NCI-H146 (cell line): ENCODE measurements around the gene PDZD2.
"Not testable (repeated sequence)": the region's sequence is repeated elsewhere in the genome, so short reads cannot be mapped to it uniquely, and the experiment has no call there.

Source experiments
- DNase-seq: peaks from one replicate; lab custom pipeline; 2025; lab: John Stamatoyannopoulos, UW

Gene PDZD2

DNA sequence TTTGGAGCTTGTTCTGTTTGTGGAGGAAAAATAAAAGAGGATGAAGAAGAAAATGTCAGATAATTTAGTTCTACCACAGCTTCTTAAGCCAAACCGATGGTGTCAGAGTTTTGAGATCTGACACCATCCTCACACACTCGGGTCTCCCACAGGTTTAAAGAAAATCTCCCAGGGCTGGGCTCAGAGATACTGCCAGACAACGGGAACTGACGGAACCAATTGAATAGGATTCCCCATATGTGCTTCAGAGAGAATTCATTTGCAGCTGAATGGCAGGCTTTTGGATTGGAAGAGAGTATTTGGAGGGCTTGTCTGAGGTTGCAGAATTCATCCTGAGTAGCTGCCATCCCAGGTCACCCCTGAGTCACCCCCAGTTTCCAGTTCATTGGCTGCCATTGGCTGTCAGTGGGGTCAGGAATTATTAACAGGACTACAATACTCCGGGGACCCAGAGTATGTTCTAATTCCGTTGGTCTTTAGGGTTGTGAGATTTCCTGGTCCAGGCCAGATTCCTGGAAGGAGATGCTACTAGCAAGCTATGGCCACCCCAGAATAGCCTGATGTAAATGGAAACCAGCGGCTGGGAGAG is 131.3 kb downstream of the PDZD2 start:
- no peak for DNase-seq

DNA sequence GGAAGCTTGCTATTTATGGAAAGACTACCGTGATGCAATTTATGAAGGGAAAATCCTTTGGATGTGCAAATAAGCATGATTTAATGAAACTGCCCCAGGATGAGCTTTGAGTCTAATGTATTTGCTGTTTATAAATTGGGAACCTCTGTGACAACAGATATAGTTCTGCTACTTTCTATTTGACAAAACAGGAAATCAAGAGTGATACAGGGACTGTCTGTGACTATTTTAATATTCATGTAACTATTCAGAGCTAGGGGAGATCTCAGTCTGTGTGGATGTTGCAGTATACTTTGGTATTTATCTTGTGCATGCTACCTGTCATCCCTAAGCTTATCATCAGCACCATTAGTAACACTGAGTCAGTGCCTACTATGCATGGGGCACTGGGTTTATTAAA is 132.1 kb downstream of the PDZD2 start:
- DNase-seq, result no peak

DNA sequence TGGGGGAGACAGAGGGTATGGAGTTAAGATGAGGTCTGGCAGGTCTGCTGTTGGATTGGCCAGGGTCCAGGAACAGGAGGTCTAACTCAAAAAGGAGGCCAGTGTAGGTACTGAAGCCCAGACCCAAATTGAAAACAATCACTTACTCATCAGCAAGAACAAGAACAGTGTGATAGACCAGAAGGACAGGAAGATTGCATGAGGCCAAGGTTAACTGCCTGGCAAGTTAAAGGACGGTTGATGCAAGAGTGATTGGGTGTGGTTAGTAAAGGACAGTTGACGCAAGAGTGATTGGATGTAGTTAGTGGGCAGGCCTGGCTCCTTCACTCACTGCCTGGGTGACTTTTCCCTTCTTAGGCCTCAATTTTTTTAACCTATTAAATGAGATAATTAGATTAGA is 132.6 kb downstream of the PDZD2 start:
- DNase-seq, result no peak

DNA sequence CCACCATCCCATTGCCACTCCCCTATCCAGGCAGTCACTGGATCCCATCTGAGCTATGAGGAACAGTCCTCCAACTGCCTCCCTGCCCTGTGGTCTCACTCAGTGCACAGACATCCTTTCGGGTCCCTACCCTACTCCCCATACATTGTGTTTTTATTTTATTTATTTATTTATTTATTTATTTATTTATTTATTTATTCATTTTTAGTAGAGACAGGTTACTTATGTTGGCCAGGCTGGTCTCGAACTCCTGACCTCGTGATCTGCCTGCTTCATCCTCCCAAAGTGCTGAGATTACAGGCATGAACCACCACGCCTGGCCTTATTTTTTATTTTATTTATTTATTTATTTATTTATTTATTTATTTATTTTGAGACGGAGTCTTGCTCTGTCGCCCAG is 137.4 kb downstream of the PDZD2 start:
- DNase-seq, result not testable (repeated sequence)

DNA sequence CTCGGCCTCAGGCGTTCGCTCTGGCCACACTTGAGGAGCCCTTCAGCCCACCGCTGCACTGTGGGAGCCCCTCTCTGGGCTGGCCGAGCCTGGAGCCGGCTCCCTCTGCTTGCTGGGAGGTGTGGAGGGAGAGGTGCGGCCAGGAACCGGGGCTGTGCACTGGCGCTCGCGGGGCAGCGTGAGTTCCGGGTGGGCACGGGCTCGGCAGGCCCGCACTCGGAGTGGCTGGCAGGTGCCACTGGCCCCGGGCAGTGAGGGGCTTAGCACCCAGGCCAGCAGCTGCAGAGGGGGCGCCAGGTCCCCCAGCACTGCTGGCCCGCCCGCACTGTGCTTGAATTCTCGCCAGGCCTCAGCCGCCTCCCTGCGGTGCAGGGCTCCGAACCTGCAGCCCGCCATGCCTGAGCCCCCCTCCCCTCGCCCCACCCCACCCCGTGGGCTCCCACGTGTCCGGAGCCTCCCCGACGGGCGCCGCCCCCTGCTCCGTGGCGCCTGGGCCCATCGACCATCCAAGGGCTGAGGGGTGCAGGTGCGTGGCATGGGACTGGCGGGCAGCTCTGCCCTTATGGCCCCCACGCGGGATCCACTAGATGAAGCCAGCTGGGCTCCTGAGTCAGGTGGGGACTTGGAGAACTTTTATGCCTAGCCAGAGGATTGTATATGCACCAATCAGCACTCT is 138.2 kb downstream of the PDZD2 start:
- DNase-seq, result no peak

DNA sequence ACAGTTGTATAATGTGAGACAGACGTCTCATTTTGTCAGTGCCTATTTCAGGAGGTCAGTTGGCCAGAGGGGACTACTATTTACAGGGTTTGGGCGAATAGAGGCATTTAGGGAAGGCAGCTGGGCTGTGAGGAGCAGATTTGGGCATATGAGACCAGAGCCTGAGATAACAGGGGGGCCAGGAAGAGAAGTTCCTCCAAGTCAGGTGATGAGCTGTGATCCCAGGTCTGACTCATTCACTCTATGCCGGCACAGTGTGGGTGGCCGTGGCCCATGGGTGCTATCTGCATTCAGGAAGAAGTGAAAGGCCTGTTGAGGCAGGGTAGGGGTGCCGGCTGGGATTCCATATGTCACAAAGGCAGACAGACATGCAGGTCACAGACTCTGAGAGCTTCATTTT is 142.8 kb downstream of the PDZD2 start:
- no peak for DNase-seq

DNA sequence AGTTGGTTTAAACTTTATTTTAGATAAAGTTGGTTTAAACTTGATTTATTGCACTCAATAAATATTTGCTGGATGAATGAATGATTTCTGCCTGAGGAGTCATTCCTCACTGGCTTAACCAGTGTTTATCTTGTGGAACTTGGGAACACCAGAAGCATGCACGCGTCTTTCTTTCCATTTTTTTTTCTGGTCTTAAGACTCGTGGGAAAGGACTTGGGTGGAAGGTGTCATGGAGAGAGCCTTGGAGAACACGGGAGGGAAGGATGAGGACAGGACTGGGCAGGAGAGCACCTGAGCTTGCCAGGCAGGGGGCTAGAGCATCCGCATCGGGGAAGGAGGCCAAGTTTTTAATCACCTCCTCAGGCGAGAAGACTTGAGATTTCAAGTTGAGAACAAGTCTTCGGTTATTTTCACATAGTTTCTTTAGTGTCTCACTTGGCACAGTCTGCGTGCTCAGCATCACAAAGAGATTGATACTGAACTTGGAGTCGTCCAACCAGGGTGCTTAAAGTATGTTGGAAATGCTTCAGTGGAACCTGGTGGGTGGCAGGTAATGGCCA is 144.2 kb downstream of the PDZD2 start:
- no peak for DNase-seq

DNA sequence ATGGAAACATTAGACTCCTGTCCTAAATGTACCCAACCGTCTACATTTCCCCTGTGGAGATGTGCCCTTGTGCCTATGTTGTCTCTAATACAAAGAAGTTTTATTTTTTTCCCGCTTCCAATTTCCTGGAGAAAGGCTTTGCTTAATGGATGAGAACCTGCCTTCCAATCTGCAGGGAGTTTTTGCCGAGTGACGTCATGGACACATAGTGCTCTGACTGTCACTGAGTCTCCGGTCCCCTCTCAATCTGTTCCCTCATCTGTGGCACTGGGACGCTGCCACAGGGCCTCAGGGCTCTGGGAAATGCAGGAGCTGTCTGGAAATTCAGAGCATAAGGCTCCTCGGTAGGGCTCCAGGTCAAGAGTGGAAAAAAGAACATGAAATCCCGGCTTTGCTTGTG is 144.8 kb downstream of the PDZD2 start:
- no peak for DNase-seq

DNA sequence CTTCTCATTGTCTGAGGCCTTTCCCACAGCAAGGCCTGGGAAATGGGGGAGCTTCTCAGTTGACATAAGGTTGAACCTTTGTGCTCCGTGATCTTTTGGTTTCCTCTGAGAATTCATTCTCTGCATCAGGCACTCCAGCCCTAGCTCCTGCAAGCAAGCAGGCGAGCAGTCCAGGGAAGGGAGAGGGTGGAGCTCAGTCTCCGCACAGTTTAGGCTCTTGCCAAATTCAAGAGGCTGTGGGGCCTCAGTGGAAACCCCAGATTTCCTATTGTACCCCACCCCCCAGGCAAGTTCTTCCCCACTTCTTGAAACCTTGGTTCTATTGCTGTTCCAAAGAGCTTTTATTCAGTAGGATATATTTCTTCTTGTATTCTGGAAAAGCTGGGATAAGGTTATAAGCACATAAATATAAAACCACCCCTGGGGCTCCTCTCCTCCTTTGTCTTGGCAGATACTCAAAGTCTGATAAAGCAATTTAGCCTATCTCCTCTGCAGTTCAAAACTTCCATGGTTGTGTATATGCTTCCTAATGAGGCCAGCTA is 147.2 kb downstream of the PDZD2 start:
- DNase-seq, result no peak

DNA sequence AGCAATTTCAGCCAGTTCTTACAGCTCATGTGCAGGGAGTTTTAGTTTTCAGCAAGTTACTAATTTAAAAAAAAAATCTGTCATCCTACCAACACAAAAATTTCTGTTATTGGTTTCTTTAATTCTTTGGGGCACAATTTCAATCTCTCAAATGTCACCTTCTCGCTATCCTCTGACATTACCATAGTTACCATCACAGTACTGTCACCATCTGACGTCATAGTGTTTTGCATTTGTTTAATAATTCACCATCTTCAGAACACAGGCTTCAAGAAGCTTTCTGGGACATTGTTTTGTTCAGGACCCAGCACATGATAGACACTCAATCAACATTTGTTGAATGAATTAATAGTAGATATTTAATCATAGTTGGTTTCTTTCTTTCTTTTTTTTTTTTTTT is 155.1 kb downstream of the PDZD2 start:
- DNase-seq, result no peak

DNA sequence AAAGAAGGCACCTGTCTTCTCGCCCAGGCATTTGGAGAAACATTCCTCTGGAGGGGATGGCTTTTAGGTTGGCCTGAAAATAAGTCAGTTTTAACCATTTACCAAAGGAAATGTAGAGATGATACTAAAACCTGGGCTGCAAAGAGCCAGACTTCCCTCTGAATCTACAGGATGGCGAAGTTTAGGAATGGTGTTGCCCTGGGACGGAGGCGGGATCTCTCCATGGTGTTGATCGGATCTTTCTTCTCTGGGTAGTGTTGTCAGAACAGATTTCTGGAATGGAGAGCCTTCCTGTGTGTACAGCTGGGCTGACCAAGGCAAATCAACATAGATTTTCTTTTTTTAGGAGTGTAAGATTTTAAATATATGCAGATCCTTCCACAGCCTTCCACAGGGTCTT is 159.2 kb downstream of the PDZD2 start:
- no peak for DNase-seq

DNA sequence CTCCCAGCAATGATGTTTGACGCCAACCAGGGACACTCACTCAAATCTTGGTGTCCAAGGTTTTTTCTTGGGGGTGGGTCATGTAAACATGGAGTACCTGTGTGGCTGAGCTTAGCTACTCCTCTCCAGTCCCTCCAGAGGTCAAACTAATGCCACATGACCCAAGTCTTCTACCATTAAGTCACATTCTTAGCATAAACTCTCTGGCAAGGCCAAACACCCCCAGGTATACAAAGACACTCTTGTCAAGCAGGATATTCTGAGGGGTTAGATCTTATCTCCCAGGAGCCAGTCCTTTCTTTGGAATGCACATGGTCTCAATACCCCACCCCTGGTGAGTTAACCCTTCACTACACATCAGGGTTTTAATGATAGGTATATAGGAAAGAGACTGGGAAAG is 161.4 kb downstream of the PDZD2 start:
- no peak for DNase-seq

DNA sequence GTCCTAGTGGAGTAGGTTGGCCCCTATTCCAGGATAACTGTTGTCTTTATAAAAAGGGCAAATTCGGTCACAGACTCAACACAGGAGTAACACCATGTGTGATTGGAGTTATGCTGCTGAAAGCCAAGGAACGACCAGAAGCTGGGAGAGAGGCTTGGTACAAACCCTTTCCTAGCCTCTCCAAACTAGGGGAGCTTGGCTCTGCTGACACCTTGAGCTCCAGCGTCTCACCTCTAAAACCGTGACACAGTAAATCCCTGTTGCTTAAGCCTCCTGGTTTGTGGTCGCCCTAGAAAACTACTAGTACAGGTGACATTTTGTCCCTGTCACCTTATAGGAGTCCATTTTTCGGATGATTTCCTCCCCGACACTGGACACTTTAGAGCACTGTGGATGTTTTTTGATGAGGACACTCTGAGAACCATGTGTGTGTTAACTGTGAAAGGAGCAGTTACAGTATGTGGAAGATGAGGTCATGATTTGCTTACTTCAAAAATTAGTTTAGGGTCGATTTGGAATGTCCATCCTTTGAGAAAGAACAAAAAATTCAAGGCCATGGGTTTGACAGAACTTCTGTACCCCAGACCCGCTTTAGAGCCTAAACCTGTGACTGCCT is 167.0 kb downstream of the PDZD2 start:
- no peak for DNase-seq

DNA sequence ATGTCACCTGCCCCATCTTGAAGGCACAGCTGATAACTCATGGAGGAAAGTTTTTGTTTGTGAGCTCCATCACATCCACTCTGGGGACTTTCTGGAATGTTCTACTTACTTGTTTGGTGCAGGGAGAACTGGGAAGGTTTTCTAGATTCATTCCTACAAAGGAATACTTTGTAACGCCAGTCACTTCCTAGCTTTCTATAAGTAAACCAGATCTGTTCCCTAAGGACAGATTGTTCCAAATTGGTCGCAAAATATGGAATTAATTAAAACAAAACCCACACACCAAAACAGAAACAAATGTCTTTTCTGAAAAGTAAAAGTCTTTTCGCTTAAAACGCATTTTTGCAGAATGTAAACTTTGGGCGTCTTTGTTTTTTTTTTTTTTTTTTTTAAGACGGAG is 167.6 kb downstream of the PDZD2 start:
- no peak for DNase-seq

DNA sequence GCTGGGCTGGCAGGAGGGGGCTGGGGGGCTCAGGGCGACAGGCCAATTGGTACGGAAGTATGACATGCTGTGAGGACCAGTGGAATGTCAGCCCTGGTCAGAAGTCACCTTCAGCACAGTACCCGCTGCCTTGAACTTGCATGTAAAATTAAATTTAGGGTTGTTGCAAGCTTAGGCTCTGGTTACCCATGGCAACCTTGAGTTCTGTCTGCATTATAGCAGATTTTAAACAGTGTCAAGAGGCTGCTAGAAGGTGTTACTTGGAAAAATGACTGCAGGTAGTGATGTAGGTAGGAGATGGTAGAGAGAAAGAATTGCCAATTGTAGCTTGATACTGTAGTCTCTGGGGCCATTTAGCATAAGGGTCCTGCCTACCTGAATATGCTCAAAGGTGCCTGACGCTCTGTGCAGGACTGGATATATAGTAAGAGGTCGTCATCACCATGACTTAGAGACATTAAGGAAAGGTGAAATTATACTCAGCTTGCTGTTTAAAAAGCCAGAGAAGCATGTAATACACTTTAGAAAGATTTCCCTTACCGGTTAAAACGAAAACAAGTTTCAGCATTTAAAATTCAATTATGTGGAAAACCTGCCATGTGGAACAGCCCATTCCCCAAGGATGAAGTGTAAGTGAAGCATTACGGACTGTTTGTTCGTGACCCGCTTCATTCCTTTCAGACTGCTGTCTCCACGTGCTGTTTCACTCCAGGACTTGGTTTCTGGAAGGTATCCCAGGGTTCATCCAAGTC is 169.0 kb downstream of the PDZD2 start:
- no peak for DNase-seq

DNA sequence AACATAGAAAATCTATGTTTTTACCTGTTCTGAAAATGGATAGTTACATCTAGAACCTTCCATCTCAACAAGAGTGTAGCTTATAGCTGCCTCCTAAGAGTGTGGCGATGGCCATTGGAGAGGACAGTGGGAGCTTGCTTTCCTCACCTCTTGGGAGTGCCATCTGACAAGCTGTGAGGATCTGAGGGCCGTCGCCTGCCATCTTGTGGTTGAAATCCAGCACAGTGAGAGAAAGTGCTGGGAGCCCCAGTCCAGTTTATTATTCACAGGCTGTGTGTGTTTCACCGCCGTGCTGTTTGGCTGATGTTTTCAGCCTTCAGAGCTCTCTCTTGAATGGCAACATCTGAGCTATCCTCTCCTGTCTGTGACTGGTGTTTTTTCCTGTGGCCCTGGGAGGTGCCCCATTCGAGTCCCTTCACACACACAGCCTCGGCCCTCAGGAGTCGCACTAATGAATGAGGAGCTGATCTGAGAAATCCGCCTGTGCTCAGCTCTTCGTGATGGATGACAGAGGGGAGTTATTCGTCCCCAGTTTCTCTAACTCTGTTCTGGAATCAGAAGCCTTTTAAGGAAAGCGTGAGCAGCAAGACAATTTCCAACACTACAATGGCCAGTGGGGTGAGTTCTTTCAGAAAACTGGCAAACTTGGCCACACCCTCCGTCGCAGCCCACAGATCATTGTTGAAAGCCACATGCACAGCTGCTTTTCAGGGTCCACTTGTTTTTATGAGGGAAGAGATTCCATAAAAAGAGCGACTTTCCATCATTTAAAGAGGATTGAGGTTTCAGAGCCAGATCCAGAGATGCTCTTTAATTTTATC is 170.3 kb downstream of the PDZD2 start:
- DNase-seq, result peak; percentile 30

DNA sequence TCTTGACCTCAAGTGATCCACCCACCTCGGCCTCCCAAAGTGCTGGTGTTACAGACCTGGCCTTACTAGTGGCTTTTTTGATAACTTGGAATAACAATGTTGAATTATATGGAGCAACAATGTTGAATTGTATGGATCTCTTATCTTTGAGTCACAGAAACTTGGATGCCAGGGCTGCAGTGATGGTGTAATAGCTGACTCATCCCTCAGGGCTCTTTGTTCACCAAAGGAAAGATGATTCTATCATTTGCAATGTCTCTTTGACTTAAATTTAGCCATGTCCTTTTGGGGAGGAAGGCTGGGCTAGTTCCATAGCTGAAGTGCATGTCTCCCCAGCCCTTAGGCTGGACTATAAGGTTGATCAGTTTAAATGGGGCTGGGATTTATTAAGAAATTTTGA is 172.3 kb downstream of the PDZD2 start:
- no peak for DNase-seq

DNA sequence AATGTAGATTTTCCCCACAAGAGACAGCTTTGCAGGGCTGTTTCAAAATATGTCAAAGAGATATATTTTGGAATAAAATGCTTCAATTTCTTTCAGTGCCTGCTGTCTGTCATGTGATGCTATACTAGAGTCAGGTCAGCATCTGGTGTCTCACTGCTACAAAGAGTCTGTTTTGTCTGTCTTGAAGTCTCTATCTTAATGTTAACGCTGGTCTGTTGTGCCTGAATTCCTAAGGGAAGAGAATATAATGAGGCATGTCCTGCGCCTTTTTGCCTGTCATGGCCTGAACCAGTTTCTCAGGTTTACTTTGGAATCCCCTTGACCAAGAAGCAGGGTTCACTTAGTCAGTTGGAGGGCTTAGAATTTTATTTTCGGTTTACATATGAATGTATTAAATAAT is 176.4 kb downstream of the PDZD2 start:
- no peak for DNase-seq

DNA sequence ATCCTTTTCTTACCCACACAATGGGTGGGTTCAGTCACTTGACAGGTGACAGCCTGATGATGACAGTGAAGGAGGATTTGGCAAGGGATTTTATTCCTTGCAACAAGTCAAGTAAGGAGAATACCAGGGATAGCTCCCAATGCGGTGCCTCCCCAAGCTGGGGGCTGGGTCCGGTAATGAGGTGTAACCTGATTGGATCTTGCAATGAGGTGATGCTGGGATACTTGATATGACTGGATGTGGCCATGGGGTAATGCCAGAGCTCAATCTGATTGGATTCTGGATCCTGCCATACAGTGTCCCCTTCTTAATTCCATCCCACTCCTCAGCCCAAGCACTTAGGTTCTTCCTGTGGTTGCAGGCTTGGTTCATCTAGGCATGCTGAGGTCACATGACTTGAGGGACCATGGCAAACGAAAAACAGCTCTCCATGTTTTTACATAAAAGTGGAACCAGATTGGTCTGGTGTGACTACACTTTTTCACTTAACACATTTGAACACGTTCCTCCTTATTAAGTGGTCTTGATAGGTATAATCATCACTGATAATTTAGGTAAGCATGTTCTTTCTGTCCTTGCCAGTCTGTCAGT is 181.1 kb downstream of the PDZD2 start:
- no peak for DNase-seq

DNA sequence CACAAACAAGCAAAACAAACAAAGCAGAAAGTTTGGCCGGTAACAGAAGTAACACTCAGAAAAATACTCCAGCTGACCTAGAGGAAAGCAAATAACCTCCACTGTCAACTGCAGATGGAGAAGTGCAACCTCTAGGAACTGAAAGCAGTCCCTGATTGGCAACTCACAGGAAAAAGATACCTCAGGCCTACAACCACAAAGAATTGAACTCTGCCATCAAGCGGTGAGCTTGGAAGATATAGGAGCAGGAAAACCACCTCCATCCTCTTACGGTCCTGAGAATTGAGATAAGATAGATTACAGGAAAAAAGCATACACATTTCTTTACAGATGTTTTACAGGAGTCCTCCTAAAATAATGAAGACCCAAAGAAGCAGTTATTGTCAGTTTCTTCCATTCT is 184.5 kb downstream of the PDZD2 start:
- DNase-seq, result no peak

DNA sequence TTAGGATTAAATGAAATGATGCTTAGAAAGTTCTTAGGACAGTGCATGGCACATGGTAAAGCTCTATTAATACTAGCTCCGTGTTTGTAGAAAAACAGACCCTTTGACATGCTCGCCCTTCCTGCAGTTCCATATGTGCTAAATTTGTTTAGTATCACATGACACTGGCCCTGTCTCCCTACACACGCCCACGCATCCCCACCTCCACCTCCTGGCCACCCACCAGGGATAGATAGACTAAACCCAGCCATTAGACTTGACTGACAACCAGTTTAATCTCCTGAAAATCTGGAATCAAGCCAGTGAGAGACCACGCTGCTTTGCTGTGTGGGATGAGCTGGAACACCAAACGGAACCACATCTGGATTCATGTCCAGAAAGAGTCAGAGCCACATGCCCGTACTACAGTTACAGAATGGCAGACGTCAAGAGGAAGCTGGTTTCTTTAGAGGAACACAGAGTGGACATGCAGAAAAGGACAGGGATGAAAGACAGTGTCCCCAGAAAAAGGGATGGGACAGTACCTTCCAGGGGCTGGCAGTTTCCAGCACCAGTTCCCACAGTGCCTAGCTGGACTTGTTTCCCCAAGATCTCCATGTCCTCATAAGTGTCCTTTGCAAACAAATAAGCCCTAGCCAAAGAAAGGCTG is 186.1 kb downstream of the PDZD2 start:
- no peak for DNase-seq
